A204.1 (cell line): ENCODE results near the gene POMGNT2.
"Not testable (repeated sequence)": the region's sequence is repeated elsewhere in the genome, so short reads cannot be mapped to it uniquely, and the experiment has no call there.

Source experiments
- FAIRE-seq: peaks from 2 replicates; lab custom pipeline; 2012; peaks lifted over from hg19 to GRCh38; lab: Jason Lieb, UNC

POMGNT2 gene

DNA sequence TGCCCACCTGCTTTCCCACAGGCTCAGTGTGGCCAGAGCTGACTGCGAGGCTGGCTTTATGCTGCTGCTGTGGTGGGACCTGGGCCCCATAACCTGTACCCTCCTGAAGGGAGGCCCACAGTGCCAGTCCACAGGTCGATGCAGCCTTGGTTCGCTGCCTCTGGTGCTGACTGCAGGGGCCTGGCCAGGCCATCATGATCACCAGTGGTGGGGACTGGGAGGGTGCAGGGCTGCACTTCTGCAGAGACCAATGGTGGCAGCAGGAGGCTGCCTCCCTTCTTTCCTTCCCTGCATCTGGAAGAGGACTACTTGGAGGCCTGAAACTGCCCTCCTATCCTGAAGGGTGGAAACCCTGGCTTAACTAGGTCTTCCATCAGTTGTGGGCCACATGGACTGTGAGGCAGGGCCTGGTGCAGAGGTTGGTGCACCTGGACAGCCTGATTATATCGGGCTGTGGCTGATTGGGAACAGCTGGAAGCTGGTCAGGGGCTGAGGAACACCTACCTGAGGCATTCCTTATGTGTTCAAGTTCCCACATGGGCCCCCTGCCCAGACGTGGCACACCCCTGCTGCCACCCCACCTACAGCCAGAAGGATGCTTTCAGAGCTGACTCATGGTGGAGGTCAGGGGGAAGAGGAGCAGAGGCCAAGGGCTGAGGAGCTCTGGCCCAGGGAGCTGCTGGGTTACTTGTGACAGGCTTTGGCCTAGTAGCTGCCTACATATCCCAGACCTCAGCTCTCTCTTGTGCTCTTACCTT lies 29.8 kb downstream of the POMGNT2 start:
- FAIRE-seq = no peak

DNA sequence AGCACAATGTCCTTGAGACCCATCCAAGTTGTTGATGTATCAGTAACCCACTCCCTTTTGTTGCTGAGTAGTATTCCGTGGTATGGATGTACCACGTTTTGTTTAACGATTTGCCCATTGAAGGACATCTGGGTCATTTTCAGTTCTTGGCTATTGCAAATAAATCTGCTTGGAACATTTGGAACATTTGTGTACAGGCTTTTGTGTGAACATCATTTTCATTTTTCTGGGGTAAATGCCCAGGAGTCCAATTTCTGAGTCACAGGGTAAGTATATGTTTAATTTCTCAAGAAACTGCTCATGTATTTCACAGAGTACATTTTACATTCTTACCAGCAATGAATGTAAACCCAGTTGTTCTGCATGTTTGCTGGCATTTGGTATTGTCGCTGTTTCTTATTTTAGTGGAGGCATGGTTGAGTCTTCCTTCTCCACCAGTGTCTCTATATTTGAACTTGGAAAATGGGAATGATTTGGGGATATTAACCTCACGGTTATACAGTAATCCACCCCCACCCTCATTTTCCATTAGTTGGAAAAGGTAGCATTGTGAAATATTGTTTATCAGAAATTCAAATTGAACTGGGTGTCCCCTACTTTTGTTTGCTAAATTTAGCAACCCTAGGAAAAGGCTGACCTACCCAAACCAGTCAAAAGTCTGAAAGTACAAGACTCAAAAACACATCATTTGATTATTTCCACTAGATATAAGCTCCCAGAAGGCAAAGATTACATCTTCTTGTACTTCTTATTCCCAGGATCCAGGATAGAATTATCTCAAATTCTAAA lies 30.8 kb downstream of the POMGNT2 start:
- FAIRE-seq = no peak

DNA sequence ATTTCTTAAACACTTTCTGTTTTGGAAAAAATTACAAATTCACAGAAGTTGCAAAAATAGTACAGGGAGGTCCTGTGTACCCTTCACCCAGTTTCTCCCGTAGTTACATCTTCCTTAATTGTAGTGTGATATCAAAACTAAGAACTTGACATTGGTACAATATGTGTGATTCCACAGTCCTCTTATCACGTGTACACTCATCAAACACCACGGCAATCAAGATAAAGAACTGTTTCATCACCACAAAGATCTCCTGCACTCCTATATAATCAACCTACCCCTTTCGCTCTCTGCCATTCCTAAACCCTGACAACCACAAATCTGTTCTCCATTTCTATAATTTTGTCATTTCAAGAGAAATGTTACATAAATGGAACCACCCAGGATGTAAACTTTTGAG lies 31.4 kb downstream of the POMGNT2 start:
- no peak for FAIRE-seq

DNA sequence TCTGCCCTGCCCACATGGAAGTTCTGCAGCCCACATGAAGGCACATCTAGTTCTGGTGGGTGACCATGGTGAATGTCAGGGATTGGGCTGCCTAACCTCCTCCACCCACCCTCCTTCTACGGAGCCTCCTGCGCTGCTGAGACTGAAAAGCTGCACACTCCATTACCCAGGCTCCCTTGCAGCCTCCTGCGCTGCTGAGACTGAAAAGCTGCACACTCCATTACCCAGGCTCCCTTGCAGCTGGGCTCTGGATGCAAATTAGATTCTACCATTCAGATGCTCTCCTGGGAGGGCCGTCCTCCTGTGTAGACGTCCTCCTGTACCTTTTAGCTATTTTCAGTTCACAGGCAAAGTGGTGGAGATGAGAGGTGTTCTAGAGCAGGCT lies 32.1 kb downstream of the POMGNT2 start:
- FAIRE-seq = no peak

DNA sequence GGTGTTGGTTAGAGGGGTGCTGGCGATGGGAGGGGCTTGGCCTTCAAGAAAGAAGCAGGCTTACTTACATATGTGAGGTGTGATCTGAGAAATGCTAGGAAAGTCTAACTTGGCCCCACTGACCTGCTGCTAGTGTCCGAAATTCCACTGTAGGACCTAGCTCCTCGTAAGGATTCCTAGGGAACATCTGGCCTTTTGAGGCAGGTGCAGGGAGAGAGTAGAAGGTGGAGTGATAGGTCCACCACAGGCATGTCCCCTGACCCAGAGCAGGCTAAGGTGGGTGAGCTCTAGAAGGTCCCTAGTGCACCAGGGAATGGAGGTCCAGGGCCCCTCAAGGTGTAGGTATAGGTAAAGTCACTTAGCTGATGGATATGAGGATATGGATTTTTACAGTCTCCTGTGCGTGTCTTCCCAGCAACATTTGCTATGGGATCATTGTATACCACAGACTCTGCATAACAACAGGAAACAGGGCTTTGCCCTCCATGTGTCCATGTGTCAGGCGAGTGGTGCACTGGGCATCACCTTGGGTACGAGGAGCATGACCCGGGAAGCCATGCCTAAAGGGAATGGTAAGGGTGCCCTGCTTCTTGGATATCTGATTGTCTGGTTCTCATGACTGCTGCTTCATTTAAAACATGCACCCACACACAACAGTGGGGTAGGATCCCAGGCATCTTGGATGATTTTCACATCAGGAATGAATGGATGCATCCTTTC lies 32.6 kb downstream of the POMGNT2 start:
- FAIRE-seq = no peak

DNA sequence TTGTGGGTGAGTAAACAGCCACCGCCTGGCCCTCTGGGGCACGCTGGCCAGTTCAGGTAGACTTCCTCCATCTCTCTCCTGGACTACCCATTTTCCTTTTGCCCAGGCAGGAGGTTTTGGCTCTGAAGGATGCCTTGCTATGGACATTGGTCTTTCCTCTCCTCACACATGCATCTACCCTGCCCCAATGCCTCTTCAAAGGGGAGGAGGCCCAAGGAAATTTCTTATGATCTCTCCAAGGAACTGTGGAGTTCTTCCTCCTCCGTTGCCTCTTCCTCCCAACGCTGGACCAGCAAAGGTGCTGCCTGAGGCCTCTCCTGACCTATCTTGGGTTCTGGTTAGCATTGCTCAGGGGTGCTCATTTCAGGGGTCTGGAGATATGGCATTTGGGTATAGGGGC lies 33.5 kb downstream of the POMGNT2 start:
- FAIRE-seq = no peak

DNA sequence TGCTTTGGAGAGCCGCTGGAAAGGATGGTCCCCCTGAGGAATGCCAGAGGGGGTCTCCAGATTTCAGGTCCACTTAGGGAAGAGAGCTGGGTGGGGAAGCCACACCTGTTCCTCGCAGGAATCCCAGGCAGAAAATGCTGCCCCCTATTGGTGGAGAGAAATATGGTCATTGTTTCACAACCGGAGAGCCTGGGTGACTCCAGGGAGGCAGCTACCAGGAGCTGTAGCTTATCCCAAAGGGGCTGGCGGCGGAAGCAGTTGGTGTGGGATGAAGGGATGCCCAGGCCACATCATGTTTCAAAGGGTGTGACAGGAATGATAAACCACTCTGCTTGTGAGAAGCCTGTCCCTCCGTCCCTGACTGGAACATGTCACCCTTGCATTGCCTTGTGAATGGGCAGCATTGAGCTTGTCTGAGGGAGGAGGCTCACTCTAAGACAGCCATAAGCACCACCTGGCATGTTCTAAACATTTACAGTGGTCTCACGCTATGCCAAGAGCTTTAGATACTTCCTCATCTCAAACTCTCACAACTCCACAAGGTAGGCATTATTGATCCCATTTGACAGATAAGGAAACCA lies 34.5 kb downstream of the POMGNT2 start:
- no peak for FAIRE-seq

DNA sequence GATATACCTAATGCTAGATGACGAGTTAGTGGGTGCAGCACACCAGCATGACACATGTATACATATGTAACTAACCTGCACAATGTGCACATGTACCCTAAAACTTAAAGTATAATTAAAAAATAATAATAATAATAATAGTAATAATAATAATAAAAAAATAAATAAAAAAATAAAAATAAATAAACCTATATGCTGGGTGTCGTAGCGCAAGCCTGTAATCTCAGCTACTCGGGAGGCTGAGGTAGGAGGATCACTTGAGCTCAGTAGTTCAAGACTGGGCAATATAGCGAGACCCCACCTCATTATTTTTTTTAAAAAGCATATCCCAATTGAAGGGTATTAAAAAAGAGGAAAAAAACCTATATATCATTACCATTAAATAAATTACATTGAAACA lies 35.2 kb downstream of the POMGNT2 start:
- FAIRE-seq = not testable (repeated sequence)

DNA sequence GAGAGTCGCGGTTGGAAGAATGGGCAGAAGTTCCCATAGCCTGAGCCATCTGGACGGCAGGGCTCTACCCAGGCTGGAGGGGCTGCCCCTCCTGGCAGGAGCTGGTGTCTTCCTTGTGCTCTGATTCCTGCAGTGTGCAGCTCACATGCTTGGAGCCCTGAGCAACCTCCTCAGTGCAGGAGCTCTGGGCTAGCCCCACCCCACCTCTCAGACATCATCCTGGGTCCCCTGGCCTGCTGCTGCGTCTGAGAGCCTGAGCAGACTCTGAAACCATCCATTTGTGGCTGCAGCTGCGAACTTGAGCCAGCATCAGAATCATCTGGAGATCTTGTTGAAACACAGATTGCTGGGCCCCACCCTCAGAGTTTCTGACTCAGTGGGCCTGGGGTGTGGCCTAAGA lies 42.8 kb downstream of the POMGNT2 start:
- no peak for FAIRE-seq

DNA sequence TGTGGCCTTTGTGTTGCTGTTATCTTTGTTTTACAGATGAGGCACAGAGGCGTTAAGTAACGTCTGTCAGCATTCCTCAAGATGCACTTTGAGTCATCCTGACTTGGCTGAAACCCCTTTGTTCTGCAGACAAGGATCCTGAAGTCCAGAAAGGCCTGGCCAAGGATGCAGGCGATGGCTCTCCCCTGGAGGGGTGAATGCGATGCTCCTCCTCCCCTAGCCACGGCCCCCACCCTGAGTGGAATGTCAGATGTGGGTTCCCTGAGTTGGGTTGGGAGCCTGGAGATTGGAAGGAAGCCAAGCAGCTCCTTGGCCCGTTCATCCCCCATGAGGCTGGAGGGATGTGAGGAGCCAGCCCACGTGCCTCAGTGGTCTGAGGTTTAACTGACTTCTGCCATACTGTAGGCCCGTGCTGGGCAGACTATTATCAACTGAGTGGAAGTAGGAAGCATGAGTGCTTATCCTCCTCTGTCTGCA lies 43.3 kb downstream of the POMGNT2 start:
- no peak for FAIRE-seq

DNA sequence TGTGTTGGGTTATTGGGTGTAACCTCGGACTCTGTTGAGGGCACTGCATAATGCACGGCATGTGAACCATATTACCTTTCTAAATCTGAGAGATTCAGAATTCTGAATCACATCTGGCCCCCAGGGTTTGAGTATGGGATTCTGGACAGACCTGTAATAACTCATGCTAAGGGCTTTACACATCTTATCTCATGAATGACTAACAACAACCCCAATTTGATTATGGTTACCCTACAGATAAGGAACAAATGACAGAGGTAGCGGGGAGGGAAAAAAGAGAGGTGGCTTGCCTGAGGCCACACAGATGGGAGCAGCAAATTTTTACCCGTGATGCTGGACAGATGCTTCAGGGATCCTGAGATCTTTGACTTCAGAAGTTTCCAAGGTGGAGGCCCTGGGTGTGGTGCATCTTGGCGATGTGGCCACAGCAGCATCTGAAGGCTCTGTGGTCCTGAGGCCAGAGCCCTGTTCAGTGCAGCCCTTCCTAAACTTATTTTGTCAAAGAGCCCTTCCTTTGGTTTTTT lies 43.8 kb downstream of the POMGNT2 start:
- no peak for FAIRE-seq

DNA sequence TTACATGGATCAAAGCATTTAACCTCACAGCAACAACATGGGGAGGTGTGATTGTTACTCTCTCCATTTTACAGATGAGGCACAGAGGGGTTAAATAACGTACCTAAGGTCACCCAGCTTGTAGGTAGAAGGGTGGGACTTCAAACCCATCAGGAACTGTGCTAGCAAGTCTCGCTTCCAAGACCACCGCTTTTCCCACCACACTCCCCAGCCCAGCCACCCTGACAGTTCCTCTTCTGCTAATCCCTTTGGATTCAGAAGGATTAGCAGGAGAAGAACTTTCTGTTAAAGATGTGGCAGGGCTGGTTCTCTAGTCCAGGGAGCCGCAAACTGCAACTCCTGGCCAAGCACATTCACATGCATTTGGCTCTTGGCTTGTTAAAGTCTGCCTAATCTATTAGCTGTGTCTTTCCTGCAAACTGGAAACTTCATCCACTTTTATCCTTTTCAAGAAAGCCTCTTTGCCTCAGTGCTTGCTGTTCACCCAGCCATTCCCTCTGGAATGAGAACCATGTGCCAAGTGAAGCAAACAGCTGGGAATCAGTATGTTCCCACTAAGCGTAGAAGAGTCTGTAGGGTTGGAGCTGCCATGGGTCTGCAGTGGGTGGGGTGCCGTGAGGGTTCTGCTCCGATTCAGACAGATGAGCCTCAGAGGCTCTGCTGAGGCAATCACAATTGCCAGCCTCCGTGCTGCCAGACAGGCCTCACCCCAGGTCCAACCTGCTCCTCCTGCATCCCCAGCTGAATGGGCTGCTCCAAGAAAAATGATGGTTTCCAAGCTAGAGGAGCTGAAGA lies 44.6 kb downstream of the POMGNT2 start:
- FAIRE-seq = no peak

DNA sequence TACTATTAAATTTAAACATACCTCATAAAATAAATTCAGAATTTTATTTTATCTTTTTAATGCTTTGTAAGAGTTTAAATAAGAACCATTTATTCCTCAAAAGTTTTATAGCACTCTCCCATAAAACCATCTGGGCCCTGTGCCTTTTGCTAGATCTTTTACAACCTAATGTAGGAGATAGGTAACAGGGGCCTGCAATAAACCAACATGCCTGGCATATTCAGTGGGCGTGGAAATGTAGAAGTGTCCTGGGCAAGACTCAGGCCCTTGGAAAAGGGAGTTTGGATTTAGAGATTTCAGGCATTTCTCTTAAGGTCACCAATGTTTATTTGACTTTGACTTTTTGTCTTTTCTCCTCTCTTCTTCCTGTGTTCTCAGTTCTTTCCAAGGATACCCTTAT lies 46.4 kb downstream of the POMGNT2 start:
- no peak for FAIRE-seq

DNA sequence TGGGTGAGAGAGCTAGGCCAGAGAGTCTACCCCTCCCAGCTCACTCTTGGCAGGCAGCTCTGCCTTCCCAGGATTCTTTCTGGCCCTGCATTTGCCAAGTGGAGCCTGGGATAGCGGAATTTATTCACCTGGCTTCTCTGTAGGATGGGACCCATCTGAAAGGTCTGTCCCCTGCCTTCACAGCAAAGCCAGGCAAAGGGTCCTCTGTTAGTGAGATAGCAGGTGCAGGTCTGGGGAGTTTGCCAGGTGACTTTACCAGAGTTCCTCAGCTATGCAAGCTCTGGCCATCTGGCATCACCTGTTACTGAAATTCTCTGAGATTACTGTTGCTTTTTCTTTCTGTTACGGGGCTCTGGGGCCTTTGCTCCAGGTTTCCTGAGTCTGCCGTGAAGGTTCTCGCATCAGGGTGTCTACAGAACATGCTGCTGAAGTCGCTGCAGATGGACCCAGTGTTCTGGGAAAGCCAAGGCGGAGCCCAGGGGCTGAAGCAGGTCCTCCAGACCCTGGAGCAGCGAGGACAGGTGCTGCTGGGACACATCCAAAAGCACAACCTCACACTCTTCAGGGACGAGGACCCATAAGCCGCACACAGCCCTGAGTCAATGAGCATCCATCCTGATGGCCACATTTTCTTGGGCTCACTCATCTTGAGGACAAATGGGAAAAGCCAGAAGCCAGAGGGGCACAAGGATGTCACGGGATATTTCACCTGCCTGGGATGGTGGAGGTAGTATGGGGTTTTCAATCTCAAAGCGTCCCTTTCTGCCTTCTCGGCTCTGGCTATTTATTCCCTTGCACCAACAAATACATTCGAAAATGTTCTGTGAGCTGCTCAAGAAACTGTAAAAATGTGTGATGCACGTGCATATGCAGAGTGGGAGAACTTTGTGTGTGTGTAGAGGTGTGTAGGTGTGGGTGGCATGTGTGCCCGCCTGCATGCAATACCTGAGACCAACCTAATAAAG lies 49.8 kb downstream of the POMGNT2 start:
- FAIRE-seq = no peak

DNA sequence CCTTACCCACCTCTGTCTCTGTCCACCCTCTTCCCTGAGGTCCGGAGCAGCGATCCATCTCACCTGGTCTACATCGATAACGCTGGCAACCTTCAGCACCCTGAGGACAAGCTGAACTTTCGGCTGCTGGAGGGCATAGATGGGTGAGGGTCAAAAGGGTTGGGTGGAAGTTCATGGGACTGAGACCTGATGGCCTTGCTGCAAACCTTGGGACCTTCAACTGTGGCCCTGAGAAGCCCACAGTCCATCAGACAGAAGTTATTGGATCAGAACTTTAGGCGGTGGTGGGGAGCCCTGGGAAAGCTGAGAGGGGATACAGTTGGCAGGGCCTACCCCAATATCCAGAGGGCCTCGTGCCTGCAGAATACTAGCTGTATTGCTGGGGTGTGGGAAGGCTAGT lies 50.5 kb downstream of the POMGNT2 start:
- no peak for FAIRE-seq

DNA sequence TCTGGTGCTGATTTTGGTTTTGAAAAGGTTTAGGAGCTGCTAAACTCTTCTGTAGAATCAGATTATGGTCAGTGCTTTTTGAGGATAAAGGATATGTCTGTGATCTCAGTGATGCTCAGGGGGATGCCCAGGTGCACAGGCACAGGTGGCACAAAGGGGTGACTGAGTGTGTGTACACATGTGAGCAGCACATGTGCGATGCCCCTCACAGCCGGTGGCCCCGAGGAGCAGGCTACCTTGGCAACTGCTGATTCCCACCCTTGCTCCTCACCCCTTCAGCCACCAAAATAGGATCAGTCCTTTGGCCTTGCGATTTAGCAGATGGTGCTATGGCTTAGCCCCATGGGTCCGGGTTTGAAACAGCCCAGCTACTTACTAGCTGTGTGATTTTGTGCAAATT lies 51.1 kb downstream of the POMGNT2 start:
- FAIRE-seq = no peak

DNA sequence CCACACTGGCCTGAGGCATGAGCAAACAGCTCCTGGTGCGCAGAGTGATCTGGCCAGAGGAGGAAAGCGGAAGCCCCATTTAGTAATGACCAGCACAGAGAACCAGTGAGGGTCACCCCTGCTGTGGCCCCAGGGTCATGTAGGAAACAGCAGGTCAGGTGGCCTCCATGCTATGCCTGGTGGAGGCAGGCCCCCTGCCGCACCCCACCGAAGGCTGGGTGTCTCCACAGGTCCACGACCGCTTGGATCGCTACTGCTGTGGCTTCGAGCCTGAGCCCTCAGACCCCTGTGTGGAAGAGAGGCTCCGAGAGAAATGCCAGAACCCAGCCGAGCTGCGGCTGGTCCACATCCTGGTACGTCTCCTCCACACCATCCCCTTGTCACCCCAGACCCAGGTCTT lies 52.6 kb downstream of the POMGNT2 start:
- no peak for FAIRE-seq

DNA sequence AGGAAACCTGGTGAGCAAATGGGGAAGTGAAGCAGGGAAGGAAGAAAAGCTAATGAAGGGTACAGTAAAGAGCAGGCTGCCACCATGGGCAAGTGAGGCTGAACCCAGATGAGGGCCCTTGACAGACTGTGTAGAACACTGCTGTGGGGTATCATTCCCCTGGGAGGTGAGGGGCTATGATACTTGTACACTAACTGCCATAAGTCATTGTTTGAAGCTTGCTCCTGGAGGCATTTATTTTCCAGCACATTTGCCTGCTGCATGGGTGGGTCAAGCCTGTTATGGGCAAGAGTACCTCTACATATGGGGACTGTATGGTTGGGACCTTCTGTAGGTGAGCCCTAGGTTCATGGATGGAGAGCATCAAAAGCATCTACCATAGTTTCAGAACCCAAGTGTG lies 57.4 kb downstream of the POMGNT2 start:
- FAIRE-seq = no peak

DNA sequence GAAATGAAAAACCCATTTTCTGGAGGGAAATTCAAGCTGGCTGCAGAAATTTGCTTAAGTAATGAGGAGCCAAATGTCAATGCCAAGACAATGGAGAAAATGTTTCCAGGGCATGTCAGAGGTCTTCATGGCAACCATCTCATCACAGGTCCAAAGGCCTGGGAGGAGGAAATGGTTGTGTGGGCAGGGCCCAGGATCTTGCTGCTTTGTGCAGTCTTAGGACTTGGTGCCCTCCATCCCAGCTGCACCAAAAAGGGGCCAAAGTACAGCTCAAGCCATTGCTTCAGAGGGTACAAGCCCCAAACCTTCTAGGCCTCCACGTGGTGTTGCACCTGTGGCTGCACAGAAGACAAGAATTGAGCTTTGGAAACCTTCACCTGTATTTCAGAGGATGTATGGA lies 59.3 kb downstream of the POMGNT2 start:
- no peak for FAIRE-seq

DNA sequence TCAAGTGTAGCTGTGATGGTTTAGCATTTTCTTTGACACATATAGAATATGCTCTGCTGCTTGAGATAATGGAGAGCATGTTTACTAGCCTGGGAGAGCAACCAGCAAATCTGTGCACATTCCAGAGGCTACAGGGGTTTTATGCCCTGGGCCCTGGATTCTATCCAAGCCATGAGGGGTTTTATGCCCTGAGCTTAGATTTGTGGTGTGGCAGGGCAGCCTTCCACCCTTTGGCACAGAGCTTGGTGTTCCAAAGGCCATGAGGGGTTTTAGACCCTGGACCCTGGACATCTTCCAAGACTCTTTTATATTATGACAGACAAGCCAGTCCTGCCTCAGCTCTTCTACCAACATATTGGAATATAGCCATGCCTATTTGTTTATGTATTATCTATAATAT lies 60.8 kb downstream of the POMGNT2 start:
- FAIRE-seq = not testable (repeated sequence)
